HG02610 (cell line): ENCODE measurements around the gene KCNMB1.

Experiments
- ATAC-seq: cut with Tn5 transposase; IDR thresholded peaks from one replicate; pipeline ENCODE4 v1.9.1; 2021; ENCODE audit warnings: mild to moderate bottlenecking, moderate library complexity; ENCODE audit not compliant: unreplicated experiment

Gene KCNMB1, protein sequence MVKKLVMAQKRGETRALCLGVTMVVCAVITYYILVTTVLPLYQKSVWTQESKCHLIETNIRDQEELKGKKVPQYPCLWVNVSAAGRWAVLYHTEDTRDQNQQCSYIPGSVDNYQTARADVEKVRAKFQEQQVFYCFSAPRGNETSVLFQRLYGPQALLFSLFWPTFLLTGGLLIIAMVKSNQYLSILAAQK

GRCh38 chr5:170388818-170389549, at the start of gene KCNMB1:
Gene KCNMB1 (minus strand): TSS chr5:170389367. CDS start chr5:170385447, 3,920 bp downstream.
- ATAC-seq, result peak; percentile 39

- no peak for ATAC-seq
Measured at GRCh38 chr5:170438581-170438980, 49.4 kb upstream of the KCNMB1 start.

- no peak for ATAC-seq
Measured at GRCh38 chr5:170437621-170438375, 48.6 kb upstream of the KCNMB1 start.

DNA sequence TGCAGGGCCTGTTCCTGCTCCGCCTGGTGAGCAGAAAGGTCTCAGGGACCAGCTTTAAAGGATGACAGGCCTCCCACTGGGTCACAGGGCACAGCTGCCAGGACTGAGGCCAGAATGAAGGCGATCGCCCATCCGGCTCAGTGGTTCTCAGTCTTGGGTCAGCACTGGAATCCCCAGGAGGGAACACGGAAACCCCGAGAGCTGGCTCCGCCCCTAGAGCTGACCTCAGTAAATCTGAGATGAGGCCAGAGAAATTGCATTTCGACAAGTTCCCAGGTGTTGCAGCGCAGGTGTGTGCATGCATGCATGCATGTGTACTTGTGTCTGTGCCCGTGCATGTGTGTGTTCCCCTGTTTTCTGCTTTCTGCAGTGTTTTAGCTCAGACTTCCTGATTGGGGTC, 47.2 kb upstream of the KCNMB1 start:
- ATAC-seq, result no peak

DNA sequence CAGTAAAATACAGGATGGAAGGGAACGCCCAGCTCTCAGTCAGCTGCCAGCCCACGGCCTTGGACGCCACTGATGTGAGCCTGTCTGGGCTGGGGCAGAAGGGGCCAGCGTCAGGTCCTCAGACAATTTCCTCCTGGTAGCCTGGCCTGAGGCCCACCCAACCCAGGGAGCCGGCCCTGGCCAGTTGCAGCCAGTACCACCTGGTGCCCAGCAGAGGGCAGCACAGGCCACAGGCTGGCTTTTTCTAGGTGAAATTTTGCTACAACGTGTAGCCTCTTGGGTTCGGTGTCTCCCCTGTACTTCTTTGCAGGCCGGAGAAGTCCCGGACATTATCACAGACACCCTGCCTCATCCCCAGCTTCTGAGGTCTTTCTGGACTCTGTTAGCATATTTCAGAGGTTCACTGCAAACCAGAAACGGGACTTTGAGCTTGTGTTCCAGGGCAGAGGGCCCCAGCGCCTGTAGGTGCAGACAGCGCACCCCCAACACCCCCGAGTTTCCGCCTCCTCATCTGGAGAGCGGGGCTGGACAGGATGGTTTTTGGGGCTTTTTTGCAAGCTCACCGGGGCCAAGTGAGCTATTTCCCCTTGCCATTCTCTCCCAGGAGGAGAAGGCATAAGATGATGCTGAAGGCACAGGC, 45.9 kb upstream of the KCNMB1 start:
- peak; percentile 68 for ATAC-seq

- no peak for ATAC-seq
Measured at GRCh38 chr5:170432669-170433068, 43.5 kb upstream of the KCNMB1 start.

DNA sequence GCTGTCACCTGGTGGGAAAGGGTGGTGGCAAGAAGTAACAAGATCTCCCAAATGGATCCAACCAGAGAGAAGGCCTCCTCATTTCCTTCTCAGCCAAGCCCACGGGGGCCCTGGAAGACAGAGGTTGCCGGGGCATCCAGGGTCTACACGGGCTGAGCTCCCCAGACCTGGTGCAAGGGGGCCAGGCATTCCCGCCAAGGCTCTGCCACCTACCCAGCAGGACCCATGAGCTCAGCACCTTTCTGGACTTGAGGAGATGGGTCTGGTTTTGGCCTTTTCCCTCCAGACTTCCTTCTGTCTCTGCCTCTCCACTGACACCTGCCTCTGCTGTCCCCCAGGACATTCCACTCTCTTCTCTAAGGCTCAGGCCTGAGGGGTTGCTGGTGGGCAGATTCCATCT, 42.4 kb upstream of the KCNMB1 start:
- no peak for ATAC-seq

DNA sequence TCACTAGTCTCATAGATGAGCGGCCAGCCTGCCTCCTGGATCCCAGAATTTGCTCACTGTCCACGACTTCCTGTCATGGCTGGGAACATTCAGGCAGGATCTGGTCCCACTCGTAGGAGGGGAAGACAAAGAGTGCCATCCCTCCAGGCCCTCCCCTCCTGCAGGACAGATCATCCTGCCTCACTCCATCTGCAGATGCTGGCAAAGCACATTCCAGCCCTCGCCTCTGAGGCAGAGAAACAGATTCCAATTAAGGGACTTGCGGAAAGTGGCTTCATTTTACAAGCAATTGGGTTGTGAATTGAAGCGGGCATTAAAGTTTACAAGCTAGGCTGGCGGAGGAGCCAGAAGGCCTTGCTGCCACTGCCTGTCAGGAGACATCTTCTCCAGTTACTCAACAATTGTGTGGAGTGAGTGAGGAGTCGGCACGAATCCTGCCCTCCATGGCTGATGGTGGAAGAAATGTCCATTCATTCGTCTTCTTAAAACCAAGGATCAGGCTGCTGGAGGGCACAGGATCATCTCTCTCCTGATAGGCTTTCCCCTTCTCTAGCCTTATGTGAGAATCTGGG, 41.8 kb upstream of the KCNMB1 start:
- no peak for ATAC-seq

DNA sequence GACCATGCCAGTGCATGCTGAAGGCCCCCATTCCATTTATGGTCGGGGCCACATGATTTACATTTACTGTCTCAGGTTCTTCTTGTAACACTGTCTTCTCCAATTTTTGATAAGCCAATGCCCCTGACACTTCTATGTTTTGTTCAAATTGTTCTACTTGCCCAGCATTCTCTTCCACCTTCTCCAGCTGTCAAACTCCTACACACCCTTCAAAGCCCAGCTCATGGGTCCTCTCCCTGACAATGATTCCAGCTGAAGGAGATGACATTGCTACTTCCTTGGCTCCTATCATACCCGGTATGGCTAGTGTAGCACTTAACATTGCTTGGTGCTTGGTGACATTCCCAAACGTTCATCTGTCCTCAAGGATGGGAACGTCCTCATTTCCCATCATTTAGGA, 41.1 kb upstream of the KCNMB1 start:
- no peak for ATAC-seq

DNA sequence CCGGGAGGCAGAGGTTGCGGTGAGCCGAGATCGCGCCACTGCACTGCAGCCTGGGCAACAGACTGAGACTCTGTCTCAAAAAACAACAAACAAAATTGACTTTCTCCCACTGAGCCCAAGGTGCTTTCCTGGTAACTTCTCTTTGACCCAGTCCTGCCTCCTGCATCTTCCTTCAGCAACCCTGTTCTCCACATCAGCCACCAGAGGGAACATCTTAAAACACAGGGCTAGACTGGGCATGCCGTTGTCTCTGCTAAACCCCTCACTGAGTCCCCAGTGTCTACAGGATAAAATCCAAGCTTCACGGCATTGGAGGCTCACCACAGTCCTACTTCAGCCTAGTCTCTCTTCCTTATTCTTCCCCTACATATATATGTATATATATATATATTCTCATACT, 39.8 kb upstream of the KCNMB1 start:
- ATAC-seq, result no peak

DNA sequence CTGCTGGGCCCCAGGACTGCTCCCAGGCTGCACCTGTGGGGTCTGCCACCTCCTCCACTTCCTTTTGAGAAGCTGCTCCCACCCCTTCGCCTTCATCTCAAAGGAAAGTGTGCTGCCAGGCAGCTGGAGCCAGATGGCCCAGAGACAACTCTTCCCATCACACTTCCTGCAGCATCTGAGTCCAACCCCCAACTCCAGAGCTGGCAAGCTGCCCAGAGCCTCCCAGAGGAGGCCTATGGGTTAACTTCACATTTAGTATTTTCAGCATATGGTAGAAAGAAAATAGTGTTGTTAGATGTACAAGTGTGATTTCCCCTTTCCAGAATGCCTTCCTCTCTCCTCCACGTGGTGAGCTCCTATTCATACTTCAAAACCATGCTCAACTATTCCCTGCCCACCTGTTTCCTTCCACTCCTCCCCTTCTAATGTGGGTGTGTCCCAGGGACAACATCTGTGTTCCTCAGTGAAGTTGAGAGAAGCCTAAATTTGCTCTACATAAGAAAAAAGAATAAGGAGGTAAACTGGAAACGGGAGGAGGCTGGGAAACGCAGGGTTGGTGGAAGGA, 38.6 kb upstream of the KCNMB1 start:
- ATAC-seq, result no peak

- ATAC-seq, result no peak
Measured at GRCh38 chr5:170426786-170427185, 37.6 kb upstream of the KCNMB1 start.

DNA sequence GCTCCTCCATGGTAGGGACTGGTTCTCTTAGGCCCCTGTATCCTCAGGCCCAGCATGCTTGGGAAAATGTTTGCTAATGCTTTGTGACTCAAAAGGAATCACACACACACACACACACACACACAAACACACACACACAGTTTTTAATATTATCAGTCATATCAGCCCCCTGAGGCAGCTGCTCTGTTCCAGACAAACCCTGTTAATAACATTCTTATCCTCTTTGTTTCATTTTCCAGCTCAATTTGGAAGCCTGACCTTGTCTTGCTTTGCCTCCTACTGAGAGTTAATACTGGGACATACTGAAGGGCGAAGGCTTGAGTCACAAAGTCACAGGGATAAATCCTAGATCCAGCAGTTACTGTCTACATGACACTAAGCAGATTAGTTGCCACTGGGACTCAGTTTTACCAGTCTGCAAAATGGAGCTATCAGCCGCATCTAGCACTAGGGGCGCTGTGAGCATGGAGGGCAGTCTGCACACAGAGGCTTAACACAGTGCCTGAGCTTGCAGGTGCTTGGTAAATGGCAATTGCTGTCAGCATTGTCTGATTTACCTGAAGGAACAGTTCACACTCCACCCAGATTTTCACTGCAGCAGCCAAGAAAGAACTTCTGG, 37.1 kb upstream of the KCNMB1 start:
- ATAC-seq, result no peak

- ATAC-seq, result no peak
Measured at GRCh38 chr5:170425731-170426130, 36.6 kb upstream of the KCNMB1 start.

- no peak for ATAC-seq
Measured at GRCh38 chr5:170424629-170425028, 35.5 kb upstream of the KCNMB1 start.

GRCh38 chr5:170423692-170424091, 34.5 kb upstream of the KCNMB1 start:
- no peak for ATAC-seq

GRCh38 chr5:170421826-170422225, 32.7 kb upstream of the KCNMB1 start:
- ATAC-seq, result no peak

GRCh38 chr5:170420806-170421412, 31.7 kb upstream of the KCNMB1 start:
- no peak for ATAC-seq

GRCh38 chr5:170419643-170420042, 30.5 kb upstream of the KCNMB1 start:
- ATAC-seq, result no peak

DNA sequence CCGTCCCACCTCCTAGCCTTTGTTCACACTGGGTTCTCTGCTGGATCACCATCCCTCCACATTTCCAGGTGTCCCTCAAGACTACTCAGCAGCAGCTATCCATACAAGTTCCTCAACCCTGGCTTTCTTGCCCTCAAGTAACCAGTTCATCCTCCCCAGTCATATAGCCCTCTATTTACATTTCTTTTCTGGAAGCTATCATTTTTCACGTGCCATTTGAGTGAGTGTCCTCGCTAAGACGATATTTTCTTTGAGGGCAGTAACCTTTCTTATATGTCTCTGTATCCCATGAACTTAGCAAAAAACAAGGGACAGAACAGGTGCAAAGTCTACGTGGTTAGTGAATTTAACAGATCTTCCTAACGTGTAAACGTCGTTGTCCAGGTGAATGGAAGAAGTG, 29.6 kb upstream of the KCNMB1 start:
- no peak for ATAC-seq
